OCI-LY1 (cell line): Measurements from ENCODE around the gene TRIL.

Experiments
- CTCF ChIP-seq: fragments of 200-600 bp; sonication (generic), shearing (Covaris generic); IDR thresholded peaks from 2 replicates; pipeline ENCODE4 v1.5.1; 2017; ENCODE audit warnings: mild to moderate bottlenecking, antibody characterized with exemption, low read length, moderate library complexity, mixed read lengths
- EZH2 ChIP-seq: fragments of 200-600 bp; sonication (generic), shearing (Covaris generic); IDR thresholded peaks from 2 replicates; pipeline ENCODE4 v1.8.0; 2017; ENCODE audit warnings: borderline replicate concordance, mixed run types, mild to moderate bottlenecking, antibody characterized with exemption, low read length, moderate library complexity, mixed read lengths

GRCh38 chr7:28933846-28934320 lies 24.2 kb downstream of the TRIL start:
- TF ChIP-seq CTCF (no peak), EZH2 (no peak)
